ENCODE measurements around the gene TASOR2. TPM values are rescaled to one million over a fixed set of nuclear protein-coding genes. Genes with fewer than 3 reads are reported as not detected.
A peak's percentile ranks its signal among the peaks of the same experiment; 100 is the strongest.

The TASOR2 gene
- total and polyA plus RNA-seq, 11 donors, result 9.6 to 47.2 (median 32.9) TPM

GRCh38 chr10:5666841-5667630 is 17.6 kb upstream of the TASOR2 start:
- Histone ChIP-seq H3K27ac (peak overlapping the region in 3 of 12 donors; percentile 79 to 86 (median 80)), H3K36me3 (no peaks in the 10 kb centered on the region), H3K4me3 (peak overlapping the region; percentile 66 to 99 (median 95)), H3K4me1 (peaks cover 0 to 21% (median 13%) of the 10 kb centered on the region in 12 donors), H3K27me3 (no peaks in the 10 kb centered on the region), H3K9me3 (peaks cover 0 to 2% (median 0%) of the 10 kb centered on the region in 12 donors)
- ATAC-seq (no peak), DNase-seq (no peak)
- 44 to 48% (median 45%) methylated on average over 15 of the region's 15 CpGs for WGBS, 4 donors
- TF ChIP-seq CTCF (IDR thresholded peaks at IDR 0.05), result no peak
- TF ChIP-seq POLR2A (IDR thresholded peaks at IDR 0.05), result no peak
- intact Hi-C loops (cut with DNase I), result no loop called here

GRCh38 chr10:5668429-5668828 is 16.2 kb upstream of the TASOR2 start:
- DNase-seq (no peak), ATAC-seq (no peak)
- H3K9me3 ChIP-seq, result peaks cover 0 to 16% (median 2%) of the 10 kb centered on the region in 12 donors
- no peaks in the 10 kb centered on the region for H3K36me3 ChIP-seq
- intact Hi-C loops (cut with DNase I), result no loop called here
- peaks cover 0 to 21% (median 13%) of the 10 kb centered on the region in 12 donors for H3K4me1 ChIP-seq
- H3K27ac ChIP-seq, result no peak overlapping the region
- H3K4me3 ChIP-seq, result no peak overlapping the region
- 83 to 91% (median 86%) methylated on average over 4 of the region's 4 CpGs for WGBS, 4 donors
- no peaks in the 10 kb centered on the region for H3K27me3 ChIP-seq
- TF ChIP-seq CTCF (IDR thresholded peaks at IDR 0.05), result no peak
- TF ChIP-seq POLR2A (IDR thresholded peaks at IDR 0.05), result no peak

GRCh38 chr10:5669604-5670003 is 15.0 kb upstream of the TASOR2 start:
- intact Hi-C loops (cut with DNase I), result no loop called here
- H3K4me1 ChIP-seq, result peaks cover 0 to 20% (median 13%) of the 10 kb centered on the region in 12 donors

More at GRCh38 chr10:5669604-5670003, 15.0 kb upstream of the TASOR2 start:
- DNase-seq (no peak), ATAC-seq (no peak)
- TF ChIP-seq POLR2A (IDR thresholded peaks at IDR 0.05) (no peak), CTCF (IDR thresholded peaks at IDR 0.05) (no peak)
- Histone ChIP-seq H3K27me3 (no peaks in the 10 kb centered on the region), H3K9me3 (peaks cover 0 to 22% (median 3%) of the 10 kb centered on the region in 12 donors), H3K27ac (no peak overlapping the region), H3K36me3 (no peaks in the 10 kb centered on the region), H3K4me3 (no peak overlapping the region)
- WGBS, 4 donors, result 86 to 94% (median 92%) methylated on average over 1 of the region's 1 CpG
